ENCODE data around the gene MORN5.

Gene MORN5

GRCh38 chr9:122159026-122159924, at the start of gene MORN5, which contains the start of gene NDUFA8:
Gene MORN5 (plus strand): TSS chr9:122159908. CDS start chr9:122159973, 65 bp downstream.
Gene NDUFA8 (minus strand): TSS chr9:122159779. CDS start chr9:122159677, 102 bp downstream.
- no peak for TF ChIP-seq GATA3 (IDR thresholded peaks at IDR 0.05; ENCODE audit: low read depth, low read length)

DNA sequence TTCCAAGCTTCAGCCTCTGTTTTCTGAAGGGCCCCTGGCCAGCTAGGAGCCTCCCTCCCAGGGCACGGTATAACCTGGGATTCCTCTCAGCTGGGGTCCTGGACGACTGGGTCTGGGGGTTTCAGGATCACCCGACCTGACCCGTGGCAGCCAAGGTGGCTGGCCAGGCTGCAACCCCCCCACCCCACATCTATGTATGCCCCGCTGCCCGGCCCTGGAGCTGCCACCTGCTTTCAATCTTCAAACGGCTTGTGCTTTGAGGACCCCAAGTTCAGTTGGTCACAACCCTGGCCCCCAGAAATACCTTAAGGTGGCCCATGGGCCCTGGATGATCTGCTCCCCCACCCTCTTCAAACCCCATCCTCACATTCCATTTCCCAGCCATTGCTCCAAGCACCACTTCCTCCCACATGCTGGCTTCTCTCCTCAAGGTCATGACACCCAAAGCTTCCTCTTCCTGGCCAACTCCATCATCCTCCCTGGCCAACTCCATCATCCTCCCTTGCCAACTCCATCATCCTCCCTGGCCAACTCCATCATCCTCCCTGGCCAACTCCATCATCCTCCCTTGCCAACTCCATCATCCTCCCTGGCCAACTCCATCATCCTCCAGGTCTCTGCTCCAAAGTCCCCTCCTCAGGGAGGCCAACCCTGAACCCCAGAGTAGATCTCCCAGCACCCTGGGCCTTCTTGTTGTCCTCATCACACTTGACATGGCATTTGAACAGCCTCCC, 49.4 kb upstream of the MORN5 start:
- TF ChIP-seq GATA2 (IDR thresholded peaks at IDR 0.05; ENCODE audit: low read depth, low read length) (no peak), GATA3 (IDR thresholded peaks at IDR 0.05; ENCODE audit: low read depth, low read length) (no peak)

- TF ChIP-seq GATA2 (IDR thresholded peaks at IDR 0.05; ENCODE audit: low read depth, low read length): no peak
- no peak for TF ChIP-seq GATA3 (IDR thresholded peaks at IDR 0.05; ENCODE audit: low read depth, low read length)
These were observed 48.2 kb upstream of the MORN5 start for GRCh38 chr9:122111413-122112085.

DNA sequence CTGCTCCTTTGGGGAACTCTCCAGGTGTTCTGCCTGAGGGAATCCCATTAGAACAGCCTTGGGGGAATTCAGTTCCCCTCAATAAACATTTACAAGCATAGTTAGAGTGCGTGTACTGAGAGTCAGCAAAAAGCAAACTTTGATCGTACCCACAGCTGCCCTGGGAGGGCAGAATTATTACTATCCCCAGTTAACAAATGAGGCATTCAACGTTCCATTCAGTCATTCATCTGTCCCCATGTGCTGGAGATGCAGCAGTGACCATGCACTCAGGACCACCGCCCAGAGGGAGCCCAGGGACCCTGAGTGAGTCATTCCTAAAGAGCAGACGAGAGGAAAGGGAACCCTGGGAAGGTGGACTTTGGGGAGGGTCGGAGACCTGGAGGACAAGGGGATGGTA, 47.5 kb upstream of the MORN5 start:
- TF ChIP-seq GATA3 (IDR thresholded peaks at IDR 0.05; ENCODE audit: low read depth, low read length): no peak

- TF ChIP-seq GATA3 (IDR thresholded peaks at IDR 0.05; ENCODE audit: low read depth, low read length): no peak
- no peak for TF ChIP-seq GATA2 (IDR thresholded peaks at IDR 0.05; ENCODE audit: low read depth, low read length)
These were observed 46.1 kb upstream of the MORN5 start for GRCh38 chr9:122113574-122113973.

- TF ChIP-seq GATA3 (IDR thresholded peaks at IDR 0.05; ENCODE audit: low read depth, low read length) (no peak), GATA2 (IDR thresholded peaks at IDR 0.05; ENCODE audit: low read depth, low read length) (no peak)
These were observed 44.3 kb upstream of the MORN5 start for GRCh38 chr9:122115176-122116035.

- no peak for TF ChIP-seq GATA2 (IDR thresholded peaks at IDR 0.05; ENCODE audit: low read depth, low read length)
- no peak for TF ChIP-seq GATA3 (IDR thresholded peaks at IDR 0.05; ENCODE audit: low read depth, low read length)
These were observed 43.7 kb upstream of the MORN5 start for GRCh38 chr9:122116040-122116439.

- TF ChIP-seq GATA3 (IDR thresholded peaks at IDR 0.05; ENCODE audit: low read depth, low read length) (no peak), GATA2 (IDR thresholded peaks at IDR 0.05; ENCODE audit: low read depth, low read length) (no peak)
These were observed 43.1 kb upstream of the MORN5 start for GRCh38 chr9:122116448-122117173.

DNA sequence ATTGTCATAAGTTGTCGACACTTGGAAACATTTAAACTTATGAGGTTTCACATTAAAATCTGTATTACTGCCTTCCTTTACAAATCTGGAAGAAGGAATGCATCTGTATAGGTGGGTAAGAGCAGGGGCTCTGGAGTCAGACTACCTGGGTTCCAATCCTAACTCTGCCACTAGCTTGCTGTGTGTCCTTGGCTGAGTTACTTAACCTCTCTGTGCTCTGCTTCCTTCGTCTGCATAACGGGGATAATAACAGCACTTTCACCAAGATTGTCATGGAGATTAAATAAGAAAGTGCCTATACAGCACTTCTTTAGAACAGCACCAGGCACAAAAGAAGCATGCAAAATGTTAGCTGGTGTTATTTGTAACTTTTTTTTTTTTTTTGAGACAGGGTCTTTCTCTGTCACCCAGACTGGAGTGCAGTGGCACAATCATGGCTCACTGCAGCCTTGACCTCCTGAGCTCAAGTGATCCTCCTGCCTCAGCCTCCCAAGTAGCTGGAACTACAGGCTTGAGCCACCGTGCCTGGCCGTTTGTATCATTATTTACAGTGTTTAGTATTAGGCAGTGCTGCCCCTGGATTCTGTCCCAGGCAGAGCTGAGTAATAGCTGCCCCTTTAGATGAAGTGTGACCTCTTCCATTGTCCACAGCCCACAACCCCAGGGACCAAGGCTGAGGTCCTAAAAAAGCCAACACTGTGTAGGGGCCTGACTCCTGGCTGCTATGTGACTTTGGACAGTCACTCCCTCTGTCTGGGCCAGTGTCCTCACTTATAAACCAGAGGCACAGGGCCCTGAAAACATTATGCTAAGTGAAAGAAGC, 41.2 kb upstream of the MORN5 start:
- TF ChIP-seq GATA2 (IDR thresholded peaks at IDR 0.05; ENCODE audit: low read depth, low read length) (no peak), GATA3 (IDR thresholded peaks at IDR 0.05; ENCODE audit: low read depth, low read length) (no peak)

DNA sequence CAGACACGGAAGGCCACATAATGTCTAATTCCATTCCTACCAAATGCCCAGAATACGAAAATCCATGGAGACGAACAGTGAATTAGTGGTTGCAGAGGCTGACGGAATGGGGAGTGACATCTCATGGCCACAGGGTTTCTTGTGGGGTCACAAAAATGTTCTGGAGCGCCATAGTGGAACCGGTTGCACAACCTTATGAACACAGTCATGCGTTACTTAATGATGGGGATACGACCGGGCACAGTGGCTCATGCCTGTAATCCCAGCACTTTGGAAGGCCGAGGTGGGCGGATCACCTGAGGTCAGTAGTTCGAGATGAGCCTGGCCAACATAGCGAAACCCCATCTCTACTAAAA, 40.6 kb upstream of the MORN5 start:
- TF ChIP-seq GATA3 (IDR thresholded peaks at IDR 0.05; ENCODE audit: low read depth, low read length) (no peak), GATA2 (IDR thresholded peaks at IDR 0.05; ENCODE audit: low read depth, low read length) (no peak)

- TF ChIP-seq GATA3 (IDR thresholded peaks at IDR 0.05; ENCODE audit: low read depth, low read length) (no peak), GATA2 (IDR thresholded peaks at IDR 0.05; ENCODE audit: low read depth, low read length) (no peak)
These were observed 40.0 kb upstream of the MORN5 start for GRCh38 chr9:122119721-122120120.

All from SH-SY5Y (cell line).